Ectodermal cell (in vitro differentiated cells): ENCODE data around the gene GDPD4.

Experiments
- H3K27ac ChIP-seq: 2 replicates; pipeline ENCODE4 v1.7.0; 2013; ENCODE audit warnings: mild to moderate bottlenecking, low read depth, low read length; ENCODE audit not compliant: insufficient read depth, poor library complexity, severe bottlenecking
- H3K27me3 ChIP-seq: 2 replicates; pipeline ENCODE4 v1.7.0; 2013; ENCODE audit warnings: mild to moderate bottlenecking, low read length; ENCODE audit not compliant: insufficient read depth, control insufficient read depth, poor library complexity, severe bottlenecking
- H3K36me3 ChIP-seq: one replicate; pipeline ENCODE4 v1.7.0; 2013; ENCODE audit warnings: low read length; ENCODE audit not compliant: control insufficient read depth, insufficient read depth
- H3K4me1 ChIP-seq: one replicate; pipeline ENCODE4 v1.7.0; 2013; ENCODE audit warnings: low read length; ENCODE audit not compliant: control insufficient read depth, insufficient read depth
- H3K4me3 ChIP-seq: 2 replicates; pipeline ENCODE4 v1.7.0; 2013; ENCODE audit warnings: low read depth, low read length, control low read depth; ENCODE audit not compliant: insufficient read depth
- H3K9me3 ChIP-seq: 2 replicates; pipeline ENCODE4 v1.7.0; 2013; ENCODE audit warnings: mild to moderate bottlenecking, low read length, moderate library complexity; ENCODE audit not compliant: control insufficient read depth
- WGBS, 2 experiments: methylation state at CpG; one replicate each; pipeline ENCODE4 v1.1.7; 2013; ENCODE audit warnings: missing lambda C conversion rate in 2 of 2; 5-methylcytosine and 5-hydroxymethylcytosine counted together

GDPD4 gene

DNA sequence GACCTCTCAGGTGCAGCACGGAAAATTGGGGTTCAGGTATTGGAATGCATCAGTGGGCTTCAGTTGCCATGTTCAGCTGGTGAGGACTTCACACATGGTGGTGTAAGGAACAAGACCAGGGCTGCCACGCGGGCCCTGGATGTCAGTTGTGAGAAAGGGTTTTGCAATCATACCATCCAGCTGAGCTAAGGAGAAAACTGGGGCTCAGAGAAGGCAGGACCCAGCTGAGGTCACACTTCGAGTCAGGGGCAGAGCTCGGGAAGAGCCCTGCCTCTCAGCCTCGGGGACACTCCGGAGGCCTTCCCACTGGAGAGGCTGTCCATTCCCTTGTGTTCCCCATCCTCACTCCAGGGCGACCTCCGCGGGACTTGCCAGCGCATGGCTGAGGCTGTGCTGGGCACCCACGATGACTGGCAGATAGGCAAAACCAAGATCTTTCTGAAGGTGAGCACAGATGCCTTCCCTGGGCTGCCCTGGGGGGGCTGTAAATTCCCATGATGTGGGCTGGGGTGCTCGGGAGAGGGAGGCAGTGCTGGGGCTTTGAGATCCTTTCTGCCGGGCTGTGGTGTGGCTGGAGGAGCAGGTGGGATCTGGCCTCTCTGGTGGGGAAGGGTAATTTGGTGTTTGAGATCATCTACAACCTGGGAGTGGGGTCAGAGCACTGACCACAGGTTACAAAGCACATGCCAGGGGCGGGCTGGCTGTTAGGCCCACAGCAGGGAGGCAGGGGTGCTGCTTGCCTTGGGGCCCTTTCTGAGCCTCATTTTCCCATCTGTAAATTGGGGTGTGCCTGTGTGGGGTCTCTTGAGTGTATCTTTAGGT lies 126.3 kb downstream of the GDPD4 start:
- Histone ChIP-seq H3K27ac (no peak overlapping the region), H3K4me1 (peaks cover 46% of the 10 kb centered on the region), H3K27me3 (no peaks in the 10 kb centered on the region), H3K9me3 (no peaks in the 10 kb centered on the region), H3K36me3 (no peaks in the 10 kb centered on the region), H3K4me3 (no peak overlapping the region)
- WGBS, 2 experiments, result 83% methylated on average over 15 of the region's 15 CpGs

DNA sequence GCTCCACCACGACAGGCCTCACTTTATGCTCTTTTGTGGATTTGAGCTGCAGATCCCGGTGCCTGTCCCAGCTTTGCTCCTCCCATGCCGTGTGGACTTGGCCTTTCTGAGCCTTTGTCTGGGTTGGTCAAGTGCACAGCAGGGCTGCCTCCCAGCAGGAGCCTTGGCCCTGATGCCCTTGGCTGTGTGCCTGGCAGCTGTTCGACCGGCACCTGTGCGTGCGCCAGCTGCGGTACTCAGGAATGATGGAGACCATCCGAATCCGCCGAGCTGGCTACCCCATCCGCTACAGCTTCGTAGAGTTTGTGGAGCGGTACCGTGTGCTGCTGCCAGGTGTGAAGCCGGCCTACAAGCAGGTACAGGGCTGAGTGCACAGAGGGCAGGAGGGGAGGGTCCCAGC lies 126.9 kb downstream of the GDPD4 start:
- Histone ChIP-seq H3K9me3 (no peaks in the 10 kb centered on the region), H3K27me3 (no peaks in the 10 kb centered on the region), H3K4me3 (no peak overlapping the region), H3K4me1 (peaks cover 48% of the 10 kb centered on the region), H3K27ac (no peak overlapping the region), H3K36me3 (no peaks in the 10 kb centered on the region)
- 91% methylated on average over 16 of the region's 16 CpGs for WGBS, 2 experiments

DNA sequence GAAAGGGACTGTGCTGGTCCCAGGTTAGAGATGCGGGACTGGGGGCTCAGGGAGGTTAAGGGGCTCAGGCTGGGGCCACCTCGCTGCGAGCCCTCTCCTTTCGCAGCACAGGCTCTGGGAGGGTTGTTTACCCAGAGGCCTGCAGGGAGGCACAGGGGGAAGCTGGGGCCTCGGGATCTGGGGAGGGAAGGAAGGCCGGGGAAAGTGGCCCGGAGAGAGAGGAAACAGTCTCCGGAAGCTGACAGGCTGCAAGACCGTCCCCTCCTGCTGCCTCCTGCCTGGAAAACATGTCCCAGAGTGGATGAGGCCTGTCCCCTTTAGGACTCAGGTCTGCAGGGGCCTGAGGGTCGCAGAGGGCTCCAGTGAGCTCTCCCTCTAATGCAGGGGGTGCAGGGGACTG lies 128.0 kb downstream of the GDPD4 start:
- WGBS, 2 experiments, result 50 to 53% methylated on average over 10 of the region's 10 CpGs
- Histone ChIP-seq H3K9me3 (no peaks in the 10 kb centered on the region), H3K27me3 (no peaks in the 10 kb centered on the region), H3K4me1 (peaks cover 48% of the 10 kb centered on the region), H3K36me3 (no peaks in the 10 kb centered on the region), H3K4me3 (no peak overlapping the region), H3K27ac (no peak overlapping the region)

DNA sequence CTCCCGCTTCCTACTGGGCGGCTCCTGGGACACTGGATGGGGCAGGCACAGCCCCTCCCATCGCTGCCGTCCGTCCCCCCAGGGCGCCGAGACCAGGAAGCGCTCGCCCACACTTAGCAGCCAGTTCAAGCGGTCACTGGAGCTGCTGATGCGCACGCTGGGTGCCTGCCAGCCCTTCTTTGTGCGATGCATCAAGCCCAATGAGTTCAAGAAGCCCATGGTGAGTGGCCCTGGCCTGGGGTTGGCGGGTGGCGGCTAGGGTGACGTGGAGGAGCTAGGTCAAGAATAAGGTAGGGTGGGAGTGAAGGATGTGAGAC lies 128.9 kb downstream of the GDPD4 start:
- Histone ChIP-seq H3K36me3 (no peaks in the 10 kb centered on the region), H3K4me3 (no peak overlapping the region), H3K4me1 (peaks cover 48% of the 10 kb centered on the region), H3K27me3 (no peaks in the 10 kb centered on the region), H3K27ac (no peak overlapping the region), H3K9me3 (no peaks in the 10 kb centered on the region)
- 58 to 60% methylated on average over 16 of the region's 16 CpGs for WGBS, 2 experiments

DNA sequence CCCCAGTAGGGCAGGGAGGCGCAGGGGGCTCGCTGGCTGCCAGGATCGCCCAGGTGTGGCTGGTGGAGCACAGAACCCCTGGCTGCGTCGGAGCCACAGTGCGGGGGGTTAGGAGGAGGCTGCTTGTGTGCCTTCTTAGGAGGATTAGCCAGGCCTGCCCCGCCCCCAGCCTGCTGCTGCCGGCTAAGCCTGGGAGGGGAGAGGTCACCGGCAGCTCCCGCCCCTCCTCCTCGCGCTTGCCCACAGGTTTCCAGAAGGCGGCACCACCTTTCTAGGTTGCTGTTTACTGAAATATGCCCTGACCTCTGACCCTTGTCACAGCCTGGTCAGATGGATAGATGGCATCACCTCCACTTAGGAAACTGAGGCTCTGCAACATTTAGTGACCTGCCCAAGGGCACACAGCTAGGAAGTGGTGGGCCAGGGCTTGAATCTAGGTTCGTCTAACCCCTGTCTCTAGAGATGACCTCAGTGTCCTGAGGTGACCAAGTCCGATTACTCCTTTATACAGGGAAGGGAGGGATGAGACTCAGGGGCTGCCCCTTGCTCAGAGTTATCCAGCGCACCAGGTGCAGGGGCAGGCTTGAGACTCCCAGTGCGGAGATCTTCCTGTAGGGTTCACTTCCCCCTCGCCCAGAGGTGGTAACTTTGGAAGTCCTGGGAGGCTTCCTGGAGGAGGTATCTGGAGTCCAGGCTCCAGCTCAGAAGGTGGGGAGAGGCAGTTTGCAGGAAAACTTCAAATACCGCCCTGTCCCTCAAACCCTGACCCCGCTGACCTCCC lies 129.4 kb downstream of the GDPD4 start:
- H3K9me3 ChIP-seq, result no peaks in the 10 kb centered on the region
- no peak overlapping the region for H3K27ac ChIP-seq
- H3K4me3 ChIP-seq, result no peak overlapping the region
- peaks cover 48% of the 10 kb centered on the region for H3K4me1 ChIP-seq
- H3K27me3 ChIP-seq, result no peaks in the 10 kb centered on the region
- 25 to 28% methylated on average over 20 of the region's 20 CpGs for WGBS, 2 experiments
- no peaks in the 10 kb centered on the region for H3K36me3 ChIP-seq

DNA sequence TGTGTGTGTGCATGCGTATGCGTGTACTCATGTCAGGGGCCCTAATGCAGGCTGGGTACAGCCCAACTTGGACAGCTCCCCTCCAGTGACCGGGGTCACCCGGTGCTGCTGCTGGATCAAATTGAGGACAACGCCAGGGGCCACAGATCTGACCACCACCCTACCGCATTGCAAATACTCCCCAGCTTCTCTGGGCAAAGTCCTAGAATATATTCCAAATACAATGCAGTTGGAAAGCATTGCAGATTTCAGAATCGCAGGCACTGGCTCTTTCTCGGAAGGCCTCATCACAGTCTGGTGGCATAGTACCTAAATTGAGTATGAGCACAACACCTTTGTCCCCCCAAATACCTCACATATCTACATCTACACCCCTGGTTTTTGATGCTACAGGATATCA lies 130.2 kb downstream of the GDPD4 start:
- H3K36me3 ChIP-seq, result no peaks in the 10 kb centered on the region
- no peak overlapping the region for H3K4me3 ChIP-seq
- peaks cover 50% of the 10 kb centered on the region for H3K4me1 ChIP-seq
- H3K9me3 ChIP-seq, result no peaks in the 10 kb centered on the region
- H3K27me3 ChIP-seq, result no peaks in the 10 kb centered on the region
- WGBS, 2 experiments, result 94% methylated on average over 8 of the region's 8 CpGs
- no peak overlapping the region for H3K27ac ChIP-seq

DNA sequence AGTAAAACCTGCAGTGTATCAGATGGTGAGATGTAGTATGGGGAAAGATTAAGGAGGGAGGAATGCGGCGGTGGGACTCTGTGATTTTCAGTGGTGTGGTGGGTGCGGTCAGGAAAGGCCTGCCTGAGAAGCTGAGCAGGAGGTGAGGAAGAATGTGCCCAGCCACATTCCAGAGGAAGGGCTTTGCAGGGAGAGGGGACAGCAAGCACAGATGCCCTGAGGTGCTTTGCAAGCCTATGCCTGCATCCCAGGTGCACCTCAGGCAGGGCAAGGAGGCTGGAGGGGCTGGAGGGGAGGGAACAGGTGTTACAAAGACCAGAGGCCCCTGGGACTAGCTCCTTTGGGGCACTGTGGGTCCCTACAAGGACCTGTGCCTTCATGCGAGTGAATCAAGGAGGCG lies 131.4 kb downstream of the GDPD4 start:
- no peaks in the 10 kb centered on the region for H3K27me3 ChIP-seq
- H3K4me3 ChIP-seq, result no peak overlapping the region
- peaks cover 41% of the 10 kb centered on the region for H3K4me1 ChIP-seq
- no peaks in the 10 kb centered on the region for H3K36me3 ChIP-seq
- H3K27ac ChIP-seq, result no peak overlapping the region
- 87 to 88% methylated on average over 5 of the region's 5 CpGs for WGBS, 2 experiments
- no peaks in the 10 kb centered on the region for H3K9me3 ChIP-seq

DNA sequence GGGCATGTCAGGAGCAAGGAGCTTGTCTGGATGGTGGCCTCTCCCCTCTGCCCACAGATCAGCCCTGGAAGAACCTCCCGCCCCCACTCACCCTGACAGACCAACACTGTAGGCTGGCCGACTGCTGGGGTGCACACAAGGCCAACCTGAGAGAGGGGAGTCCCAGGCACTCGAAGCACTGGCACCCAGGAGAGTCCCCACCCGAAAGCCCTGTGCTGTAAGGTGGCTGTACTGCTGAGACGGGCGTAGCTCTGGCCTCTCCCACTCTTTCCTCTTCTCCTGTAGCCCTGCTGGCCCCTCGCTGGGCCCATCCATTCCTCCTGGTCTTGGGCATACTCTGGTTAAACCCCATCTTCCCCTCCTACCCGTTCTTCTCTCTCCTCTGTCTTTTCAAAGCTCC lies 133.7 kb downstream of the GDPD4 start:
- no peak overlapping the region for H3K27ac ChIP-seq
- H3K36me3 ChIP-seq, result no peaks in the 10 kb centered on the region
- no peaks in the 10 kb centered on the region for H3K27me3 ChIP-seq
- no peaks in the 10 kb centered on the region for H3K9me3 ChIP-seq
- H3K4me1 ChIP-seq, result peaks cover 30% of the 10 kb centered on the region
- H3K4me3 ChIP-seq, result no peak overlapping the region
- 91 to 93% methylated on average over 8 of the region's 8 CpGs for WGBS, 2 experiments

DNA sequence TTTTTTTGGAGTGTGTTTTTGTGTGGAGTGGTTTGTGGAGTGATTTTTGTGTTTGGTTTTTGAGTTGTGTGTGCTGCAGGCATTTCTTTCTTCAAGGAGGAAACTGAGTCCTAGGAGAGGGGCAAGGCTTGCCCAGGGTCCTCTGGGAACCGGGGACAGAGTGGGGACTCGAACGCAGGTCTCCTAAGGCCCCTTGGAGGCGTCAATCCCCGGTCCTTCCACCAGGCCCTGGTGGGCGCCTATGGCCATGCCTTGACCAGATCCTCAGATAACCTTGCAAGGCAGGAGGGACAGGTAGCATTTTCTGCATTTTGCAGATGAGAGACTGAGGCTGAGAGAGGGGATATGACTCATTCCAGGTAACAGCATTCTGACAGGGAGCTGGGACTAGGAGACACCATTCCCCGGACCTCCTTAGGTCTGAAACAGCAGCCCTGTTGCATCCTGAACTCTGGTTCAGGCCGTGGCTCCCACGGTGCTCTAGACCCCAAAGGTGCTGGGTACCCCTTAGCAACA lies 134.3 kb downstream of the GDPD4 start:
- Histone ChIP-seq H3K36me3 (no peaks in the 10 kb centered on the region), H3K4me3 (no peak overlapping the region), H3K27ac (no peak overlapping the region), H3K9me3 (no peaks in the 10 kb centered on the region), H3K27me3 (no peaks in the 10 kb centered on the region), H3K4me1 (peaks cover 24% of the 10 kb centered on the region)
- 92% methylated on average over 9 of the region's 9 CpGs for WGBS, 2 experiments
